NOMO-1 treated with DMSO at 0.1 percent for 48 hours (cell line): ENCODE results near the gene SMC3.

Experiments
- DNase-seq: peaks from one replicate; lab custom pipeline; 2025; ENCODE audit not compliant: unreplicated experiment; lab: John Stamatoyannopoulos, UW

SMC3 gene

DNA sequence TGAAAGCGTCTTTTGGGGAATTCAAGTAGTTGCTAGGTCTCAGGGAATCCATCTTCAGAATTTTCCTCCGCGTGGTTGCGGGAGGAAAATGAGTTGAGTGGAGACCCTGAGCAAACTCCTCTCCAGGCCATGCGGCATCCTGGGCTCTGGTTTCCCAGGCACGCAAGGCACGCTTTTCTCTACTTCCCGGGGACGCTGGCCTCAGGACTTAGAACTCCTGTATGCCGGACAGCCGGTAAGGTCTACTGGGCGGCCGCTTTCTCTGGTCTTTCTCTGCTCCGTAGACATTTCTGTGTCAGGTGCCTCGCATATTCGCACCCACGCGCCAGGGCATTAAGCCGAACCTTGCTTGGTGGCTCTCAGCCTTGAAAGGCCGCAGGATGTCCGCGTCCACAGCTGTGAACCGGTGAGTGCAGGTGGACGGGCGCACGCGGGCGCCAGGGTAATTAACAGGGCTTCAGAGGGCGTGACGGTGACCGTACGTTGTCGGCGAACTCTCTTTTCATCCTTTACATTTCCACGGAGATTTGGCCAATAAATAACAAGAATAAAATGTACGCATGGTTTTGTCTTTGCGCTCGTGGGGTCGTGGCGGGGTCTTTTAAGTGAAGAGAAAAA, 75.6 kb downstream of the SMC3 start:
- no peak for DNase-seq

DNA sequence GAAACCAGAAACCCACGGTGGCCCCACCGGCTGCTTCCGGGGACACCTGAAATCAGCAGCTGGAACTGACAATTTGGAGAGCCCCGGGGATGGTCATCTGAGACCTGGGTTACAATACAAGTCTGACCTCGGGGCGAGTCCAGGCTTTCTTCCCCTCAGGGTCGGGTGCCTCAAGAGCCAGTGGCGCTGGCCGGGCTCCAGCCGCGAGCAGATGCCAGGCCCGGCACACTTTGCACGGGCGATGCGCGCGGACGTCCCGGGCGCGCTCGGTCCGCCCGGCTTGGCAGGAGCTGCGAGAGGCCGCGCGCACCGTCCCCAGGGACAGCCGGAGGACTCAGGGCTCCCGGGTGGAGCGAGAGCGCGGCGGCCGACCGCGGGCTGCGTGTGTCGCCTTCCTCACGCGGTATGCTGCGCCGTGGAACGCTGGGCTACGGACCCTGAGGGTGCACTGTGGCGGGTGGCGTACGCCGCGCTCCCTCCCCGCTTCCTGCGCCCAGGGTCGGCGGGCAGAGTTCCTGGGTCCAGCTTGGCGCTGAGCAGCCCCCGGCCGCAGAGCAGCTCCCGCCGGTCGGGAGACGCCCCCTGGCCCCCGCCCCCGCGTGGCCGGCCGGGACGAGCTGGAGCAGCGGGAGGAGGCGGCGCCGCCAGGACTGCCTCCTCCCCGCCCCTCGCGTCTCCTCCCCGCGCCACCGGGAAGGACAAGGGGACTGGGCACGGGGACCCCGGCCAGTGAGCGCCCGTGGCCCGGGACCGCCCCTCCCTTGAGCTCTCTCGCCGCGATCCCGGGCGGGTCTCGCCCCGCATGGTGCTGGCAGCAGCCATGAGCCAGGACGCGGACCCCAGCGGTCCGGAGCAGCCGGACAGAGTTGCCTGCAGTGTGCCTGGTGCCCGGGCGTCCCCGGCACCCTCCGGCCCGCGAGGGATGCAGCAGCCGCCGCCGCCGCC, 76.4 kb downstream of the SMC3 start, which contains the start of gene RBM20:
RBM20 (plus strand) TSS at position 684 of the 945 bp plus-strand sequence; CDS start at position 803, 119 bp downstream.
- DNase-seq = no peak

DNA sequence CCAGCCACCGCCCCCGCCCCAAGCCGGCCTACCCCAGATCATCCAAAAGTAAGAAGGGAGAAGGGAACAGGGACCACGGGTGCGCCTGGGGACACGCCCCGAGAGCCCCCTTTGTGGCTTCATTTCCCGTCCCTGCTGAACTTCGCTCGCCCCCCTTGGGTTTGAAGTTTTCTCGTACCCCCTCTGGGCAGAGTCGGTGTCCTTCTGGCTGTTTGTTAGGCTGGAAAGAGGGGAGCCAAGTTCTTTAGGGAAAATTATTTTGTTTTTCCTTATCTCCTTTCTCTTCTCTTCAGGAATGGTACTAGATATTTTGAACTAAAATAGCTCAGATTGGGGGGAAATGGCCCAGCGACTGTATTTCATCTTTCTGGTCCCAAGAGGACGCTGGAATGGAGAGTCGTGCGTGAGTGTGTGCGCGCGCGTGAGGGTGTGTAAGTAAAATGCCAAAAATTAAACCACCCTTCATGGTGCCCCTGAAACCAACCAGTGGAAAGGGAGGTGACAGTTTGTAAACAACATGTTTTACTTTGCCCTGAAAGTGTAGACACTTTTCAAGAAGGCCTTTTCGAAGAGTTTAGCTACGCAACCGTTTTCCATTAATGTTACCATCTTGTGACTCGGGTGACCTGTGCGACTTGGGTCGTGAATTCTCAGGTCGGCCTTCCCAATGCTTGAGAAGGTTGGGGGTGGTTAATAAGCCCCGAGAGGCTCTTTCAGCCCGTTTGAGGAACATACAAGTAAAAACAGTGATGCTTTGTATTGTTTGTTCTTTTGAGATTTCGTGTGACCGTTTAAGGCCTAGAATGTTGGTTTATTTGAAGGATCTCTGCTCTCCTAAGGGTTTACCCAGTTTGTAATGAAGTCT, 77.3 kb downstream of the SMC3 start:
- DNase-seq = no peak

DNA sequence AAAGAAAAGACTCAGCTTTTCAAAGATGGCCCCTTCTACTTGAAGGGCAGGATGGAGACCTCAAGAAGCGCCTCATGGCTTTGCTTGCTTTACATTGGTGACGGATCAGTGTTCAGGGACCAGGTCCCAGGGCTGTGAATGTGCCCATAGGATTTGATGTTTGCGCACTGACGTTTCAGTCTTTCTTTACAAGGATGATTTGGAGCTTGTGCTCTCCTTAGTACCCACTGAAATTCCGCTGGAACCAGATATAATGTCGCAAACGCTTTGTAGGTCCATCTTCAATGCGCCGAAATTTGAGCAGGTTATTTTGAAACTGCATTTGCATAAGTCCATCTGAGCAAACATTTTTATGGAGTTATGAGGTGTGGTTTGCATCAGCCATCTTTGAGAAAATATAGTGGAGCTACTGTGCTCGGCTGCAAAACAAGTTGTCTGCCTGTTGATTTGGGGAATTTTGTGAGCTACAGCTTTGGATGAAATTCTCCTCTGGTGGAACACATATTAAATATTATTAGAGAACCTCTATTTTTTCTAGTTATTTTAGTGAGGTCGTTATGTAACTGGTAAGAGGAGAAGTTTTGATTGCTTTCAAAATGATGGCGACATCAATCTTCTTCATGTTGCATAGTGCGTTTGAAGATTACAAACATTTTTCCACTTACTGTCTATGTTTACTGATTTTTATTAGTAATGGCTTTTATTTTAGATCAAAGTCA, 79.1 kb downstream of the SMC3 start:
- DNase-seq = no peak

DNA sequence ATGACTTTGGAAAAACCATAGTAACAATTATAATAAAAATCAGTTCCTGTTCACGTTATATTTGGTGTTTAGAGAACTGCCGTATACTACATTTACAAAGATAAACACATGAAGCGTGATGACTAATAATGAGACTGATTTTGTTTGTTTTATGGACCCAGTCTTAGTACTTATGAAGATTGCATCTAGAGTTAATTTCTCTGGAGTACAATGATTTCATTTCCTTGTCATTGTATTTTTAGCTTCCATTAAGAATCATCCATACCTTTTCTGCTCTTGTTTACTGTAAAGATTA, 79.6 kb downstream of the SMC3 start:
- no peak for DNase-seq

DNA sequence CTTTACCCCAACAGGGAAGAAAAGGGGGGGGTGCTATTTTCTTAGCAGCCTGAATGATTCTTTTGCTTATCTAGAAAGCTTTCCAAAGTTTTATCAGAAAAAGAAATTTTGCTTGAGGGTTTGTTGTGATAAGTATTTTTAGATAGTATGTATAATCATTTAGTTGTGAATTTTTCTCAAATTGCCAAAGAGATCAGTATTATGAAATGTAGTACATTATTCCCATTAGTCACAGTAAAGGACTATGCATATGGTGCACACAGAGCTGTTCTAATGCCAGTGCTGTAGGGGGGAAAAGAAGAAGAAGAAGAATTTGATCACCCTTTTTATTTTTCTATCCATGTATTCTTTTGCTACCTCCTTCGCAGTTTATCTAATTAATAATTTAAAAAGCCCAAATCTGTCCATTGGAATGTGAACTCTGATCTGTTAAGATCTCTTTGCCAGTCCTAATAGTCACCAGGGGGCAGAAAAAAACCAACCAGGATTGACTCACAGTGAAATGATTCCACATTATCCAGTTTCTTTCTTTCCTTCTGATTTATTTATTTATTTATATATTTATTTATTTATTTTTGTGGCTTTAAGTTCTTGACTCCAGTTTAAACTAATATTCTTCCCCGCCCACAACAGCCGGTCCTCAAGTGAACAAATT, 81.3 kb downstream of the SMC3 start:
- DNase-seq = no peak

DNA sequence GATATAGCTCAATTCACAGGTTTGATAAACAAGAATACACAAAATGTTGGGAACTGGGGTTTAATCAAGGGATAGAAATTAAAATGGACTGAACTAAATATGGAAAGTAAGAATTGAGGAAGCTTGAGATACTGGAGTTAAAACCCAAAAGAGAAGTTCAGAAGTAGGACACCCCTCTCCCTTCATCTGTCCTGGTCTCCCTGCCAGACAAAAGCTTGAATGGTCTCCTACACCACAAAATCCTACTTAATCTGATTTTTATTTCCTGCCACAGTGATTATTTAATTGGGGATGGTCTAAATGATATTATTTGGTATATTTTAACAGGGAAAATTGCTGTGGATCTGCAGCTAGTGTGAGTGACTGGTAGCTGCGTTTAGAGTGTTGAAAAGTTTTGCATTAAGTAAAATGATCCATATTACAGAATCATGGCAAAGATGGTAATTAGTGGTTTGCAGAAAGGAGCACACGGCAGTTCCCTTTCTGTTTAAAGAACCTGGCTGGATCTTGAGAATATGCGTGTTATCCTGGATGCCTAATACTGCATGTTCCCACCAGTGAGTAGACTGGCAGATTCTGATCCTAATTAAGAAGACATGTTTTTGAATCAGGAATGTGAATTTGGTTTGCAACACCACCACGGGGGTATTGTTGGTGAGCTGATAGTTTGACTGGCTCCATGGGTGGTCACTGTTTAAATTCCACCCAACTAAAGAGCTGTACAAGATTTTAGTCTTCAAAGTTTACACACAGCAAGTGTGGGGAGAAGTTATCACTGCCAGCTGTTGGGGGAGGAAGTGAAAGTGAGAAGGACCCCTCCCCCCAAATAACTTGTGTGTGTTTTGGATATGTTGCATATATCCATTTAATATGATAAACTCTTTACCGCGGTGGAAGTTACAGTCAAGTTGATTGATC, 82.1 kb downstream of the SMC3 start:
- no peak for DNase-seq

DNA sequence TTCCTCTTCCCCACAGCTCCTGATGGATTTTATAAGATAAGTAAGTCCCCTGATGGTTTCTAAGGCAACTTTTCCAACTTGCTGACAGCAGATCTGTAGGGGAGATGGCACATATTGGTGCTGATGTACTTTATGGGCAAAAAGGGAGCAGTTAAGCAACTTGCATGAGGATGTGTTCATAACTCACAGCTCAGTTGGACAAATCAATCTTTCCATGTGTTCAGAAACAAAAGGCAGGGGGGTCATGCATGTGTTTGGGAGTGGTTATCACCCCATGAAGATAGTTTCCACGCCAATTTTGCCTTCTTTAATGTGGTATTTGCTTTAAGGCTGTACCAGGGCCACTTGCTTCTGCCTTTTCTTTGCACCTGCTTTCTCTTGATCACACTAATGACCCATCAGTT, 82.8 kb downstream of the SMC3 start:
- no peak for DNase-seq

DNA sequence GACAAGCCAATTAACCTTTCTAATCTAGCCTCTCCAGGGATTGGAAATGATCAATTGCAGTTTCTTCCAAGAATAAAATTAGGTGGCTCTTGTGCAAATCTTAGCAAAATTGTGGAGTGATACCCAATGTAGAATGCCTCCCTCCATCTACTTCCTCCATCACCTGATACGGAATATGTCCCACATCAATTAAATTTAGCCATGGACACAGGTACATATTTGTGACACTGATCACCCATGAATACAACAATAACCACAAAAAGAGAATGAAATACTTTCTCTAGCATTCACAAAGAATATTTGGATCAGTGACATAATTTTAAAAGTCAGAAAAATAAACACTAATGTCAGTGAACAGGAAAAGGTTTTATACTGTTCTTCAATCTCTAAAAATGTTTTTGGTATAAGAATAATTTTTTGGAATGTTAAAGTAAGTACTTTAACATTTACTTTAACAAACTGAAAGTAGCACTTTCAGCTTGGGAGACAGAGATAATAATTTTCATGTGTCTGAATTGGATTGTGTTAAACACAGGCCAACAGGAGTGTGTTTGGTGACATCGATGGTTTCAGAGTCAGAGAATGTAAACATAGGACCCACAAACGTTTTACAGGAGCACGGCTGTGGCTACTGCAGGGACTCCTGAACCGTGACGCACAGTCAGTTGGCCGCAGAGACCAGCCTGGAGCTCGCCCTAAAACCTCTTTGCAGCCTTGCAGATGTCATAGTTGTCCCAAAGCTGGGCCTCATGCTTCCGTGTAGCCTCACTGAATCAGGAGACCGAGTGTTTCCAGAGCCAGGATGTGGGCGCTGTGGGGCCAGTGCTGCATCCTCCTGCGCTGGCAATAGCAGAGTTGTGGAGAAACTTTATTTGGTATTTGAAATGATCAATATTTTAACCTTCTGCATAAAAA, 83.8 kb downstream of the SMC3 start:
- no peak for DNase-seq

DNA sequence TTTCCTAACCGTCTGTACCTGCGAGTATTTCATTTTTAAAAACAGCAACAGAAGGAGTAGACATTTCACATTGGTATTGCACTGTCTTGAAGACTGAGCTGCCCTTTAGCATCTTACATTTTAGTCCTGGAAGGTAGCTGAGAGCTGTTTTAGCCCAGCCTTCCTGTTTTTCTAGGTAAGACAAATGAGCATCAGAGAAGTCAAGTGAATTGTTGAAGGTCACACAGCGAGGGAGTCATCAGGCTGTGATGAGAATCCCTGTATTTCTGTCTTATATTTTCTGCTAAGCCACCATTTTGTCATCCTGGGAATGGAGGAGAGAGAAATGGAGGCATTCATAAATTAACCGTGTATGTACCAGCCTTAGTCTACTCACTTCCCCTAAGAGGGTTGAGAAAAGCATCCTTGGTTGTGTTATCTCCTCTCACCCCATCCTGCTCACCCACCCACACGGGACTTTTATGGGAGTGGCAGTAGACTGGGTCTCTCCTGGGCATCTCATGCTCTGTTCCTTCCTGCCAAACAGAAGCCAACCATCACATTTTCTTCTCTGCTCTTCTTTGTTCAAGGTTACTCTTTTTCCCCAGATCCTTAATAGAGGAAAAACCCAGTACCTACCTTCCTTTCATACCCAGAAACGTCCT, 85.1 kb downstream of the SMC3 start:
- no peak for DNase-seq
